GM12801 (cell line): ENCODE measurements around the gene KLB.

ENCODE experiments used
- TF ChIP-seq, protein P1 (sequence below): IDR thresholded peaks from one replicate; pipeline ENCODE4 v1.5.1; 2011; ENCODE audit warnings: control low read depth; ENCODE audit not compliant: insufficient read length; ENCODE audit errors: extremely low read depth

KLB gene

GRCh38 chr4:39435659-39436563, 29.2 kb downstream of the KLB start:
- TF ChIP-seq, protein P1, sequence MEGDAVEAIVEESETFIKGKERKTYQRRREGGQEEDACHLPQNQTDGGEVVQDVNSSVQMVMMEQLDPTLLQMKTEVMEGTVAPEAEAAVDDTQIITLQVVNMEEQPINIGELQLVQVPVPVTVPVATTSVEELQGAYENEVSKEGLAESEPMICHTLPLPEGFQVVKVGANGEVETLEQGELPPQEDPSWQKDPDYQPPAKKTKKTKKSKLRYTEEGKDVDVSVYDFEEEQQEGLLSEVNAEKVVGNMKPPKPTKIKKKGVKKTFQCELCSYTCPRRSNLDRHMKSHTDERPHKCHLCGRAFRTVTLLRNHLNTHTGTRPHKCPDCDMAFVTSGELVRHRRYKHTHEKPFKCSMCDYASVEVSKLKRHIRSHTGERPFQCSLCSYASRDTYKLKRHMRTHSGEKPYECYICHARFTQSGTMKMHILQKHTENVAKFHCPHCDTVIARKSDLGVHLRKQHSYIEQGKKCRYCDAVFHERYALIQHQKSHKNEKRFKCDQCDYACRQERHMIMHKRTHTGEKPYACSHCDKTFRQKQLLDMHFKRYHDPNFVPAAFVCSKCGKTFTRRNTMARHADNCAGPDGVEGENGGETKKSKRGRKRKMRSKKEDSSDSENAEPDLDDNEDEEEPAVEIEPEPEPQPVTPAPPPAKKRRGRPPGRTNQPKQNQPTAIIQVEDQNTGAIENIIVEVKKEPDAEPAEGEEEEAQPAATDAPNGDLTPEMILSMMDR = no peak

DNA sequence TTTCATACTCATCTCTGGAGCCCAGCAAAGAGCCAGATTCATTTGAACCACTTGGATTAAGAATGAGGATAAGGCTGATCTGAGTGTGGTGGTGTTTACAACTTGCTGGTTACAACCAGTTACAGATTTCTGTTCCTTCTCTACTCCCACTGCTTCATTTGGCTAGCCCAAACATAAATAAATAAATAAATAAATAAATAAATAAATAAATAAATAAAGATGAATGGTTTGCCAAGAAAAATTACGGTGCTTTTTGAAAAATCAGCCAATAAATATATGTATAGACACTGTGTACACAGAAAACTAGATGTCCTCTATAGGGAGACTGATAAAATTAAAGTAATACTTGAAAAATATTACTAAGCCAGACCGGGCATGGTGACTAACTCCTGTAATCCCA, 34.9 kb downstream of the KLB start:
- TF ChIP-seq, protein P1 = no peak

DNA sequence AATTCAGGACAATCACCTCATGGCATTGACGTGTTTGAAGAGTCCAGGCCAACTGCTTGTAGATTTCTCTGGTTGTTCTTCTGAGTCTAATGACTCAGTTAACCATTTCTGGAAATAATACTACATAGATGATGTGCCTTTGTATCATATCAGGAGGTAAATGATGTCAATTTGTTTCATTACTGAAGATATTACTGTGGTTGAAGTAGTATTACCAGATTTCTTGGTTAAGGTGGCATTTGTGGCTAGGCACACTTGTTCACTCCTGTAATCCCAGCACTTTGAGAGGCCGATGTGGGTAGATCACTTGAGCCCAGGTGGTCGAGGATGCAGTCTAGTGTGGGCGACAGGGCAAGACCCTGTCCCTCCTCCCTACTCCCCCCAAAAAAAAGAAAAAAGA, 36.3 kb downstream of the KLB start:
- TF ChIP-seq, protein P1 = no peak

- TF ChIP-seq, protein P1 = no peak
Observed at GRCh38 chr4:39446483-39446841, 39.7 kb downstream of the KLB start.

DNA sequence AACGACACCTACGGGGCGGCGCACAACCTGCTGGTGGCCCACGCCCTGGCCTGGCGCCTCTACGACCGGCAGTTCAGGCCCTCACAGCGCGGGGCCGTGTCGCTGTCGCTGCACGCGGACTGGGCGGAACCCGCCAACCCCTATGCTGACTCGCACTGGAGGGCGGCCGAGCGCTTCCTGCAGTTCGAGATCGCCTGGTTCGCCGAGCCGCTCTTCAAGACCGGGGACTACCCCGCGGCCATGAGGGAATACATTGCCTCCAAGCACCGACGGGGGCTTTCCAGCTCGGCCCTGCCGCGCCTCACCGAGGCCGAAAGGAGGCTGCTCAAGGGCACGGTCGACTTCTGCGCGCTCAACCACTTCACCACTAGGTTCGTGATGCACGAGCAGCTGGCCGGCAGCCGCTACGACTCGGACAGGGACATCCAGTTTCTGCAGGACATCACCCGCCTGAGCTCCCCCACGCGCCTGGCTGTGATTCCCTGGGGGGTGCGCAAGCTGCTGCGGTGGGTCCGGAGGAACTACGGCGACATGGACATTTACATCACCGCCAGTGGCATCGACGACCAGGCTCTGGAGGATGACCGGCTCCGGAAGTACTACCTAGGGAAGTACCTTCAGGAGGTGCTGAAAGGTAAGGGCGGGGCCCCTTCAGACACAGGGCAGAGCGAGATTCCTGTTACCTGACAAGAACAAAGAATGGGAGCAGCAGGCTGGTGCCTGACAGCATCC, 40.3 kb downstream of the KLB start:
- TF ChIP-seq, protein P1 = no peak

GRCh38 chr4:39450618-39451017, 43.9 kb downstream of the KLB start:
- TF ChIP-seq, protein P1 = no peak

GRCh38 chr4:39451423-39452023, 44.8 kb downstream of the KLB start:
- TF ChIP-seq, protein P1 = no peak
